NCI-H1694 (cell line): Measurements from ENCODE around the gene MYRIP.
A peak's percentile ranks its signal among the peaks of the same experiment; 100 is the strongest.

Experiments used
- DNase-seq: peaks from one replicate; lab custom pipeline; 2025; lab: John Stamatoyannopoulos, UW

MYRIP gene

GRCh38 chr3:40291471-40291870 is 482.1 kb downstream of the MYRIP start:
- DNase-seq = no peak

GRCh38 chr3:40292637-40293349 is 483.4 kb downstream of the MYRIP start:
- no peak for DNase-seq

DNA sequence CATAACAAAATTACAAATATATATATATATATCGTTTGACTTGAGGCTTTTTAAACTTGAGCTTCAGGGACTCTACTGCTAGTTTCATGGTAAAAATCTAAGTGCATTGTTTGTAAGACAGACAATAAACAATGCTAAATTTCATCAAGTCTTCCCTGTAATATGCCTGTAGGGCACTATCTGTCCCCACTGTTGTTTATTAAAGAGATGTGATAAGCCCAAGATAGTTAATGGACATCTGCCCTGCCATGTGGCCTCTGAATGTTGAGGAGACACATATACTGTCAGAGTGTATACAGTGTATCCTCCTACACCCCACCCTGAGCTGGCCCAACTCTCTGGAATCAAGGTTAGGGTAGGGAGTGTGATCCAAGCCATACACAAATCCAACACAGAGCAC is 485.0 kb downstream of the MYRIP start:
- DNase-seq = no peak

- no peak for DNase-seq
These were observed 488.7 kb downstream of the MYRIP start for GRCh38 chr3:40298075-40298474.

GRCh38 chr3:40299130-40299720 is 489.8 kb downstream of the MYRIP start:
- no peak for DNase-seq

DNA sequence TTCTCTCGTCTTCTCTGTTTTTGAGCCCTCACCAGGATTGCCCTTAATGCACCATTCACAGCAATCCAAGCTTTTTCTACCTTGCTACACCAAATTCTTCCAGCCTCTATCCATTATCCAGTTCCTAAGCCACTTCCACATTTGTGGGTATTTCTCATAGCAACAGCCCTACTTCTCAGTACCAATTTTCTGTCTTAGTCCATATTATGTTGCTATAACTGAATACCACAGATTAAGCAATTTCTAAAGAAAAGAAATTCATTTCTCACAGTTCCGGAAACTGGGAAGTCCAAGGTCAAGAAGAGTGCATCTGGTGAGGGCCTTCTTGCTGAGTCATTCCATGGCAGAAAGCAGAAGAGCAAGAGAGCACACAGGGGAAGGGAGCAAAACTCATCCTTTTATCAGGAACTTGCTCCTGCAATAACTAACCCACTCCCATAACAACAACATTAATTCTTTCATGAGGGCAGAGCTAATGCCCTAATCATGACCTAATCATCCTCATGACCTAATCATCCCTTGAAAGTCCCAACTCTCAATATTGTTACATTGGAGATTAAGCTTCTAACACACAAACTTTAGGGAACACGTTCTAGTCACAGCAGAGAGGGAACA is 490.4 kb downstream of the MYRIP start:
- DNase-seq = no peak

GRCh38 chr3:40302784-40303183 is 493.4 kb downstream of the MYRIP start:
- no peak for DNase-seq

GRCh38 chr3:40304352-40304751 is 494.9 kb downstream of the MYRIP start:
- no peak for DNase-seq

DNA sequence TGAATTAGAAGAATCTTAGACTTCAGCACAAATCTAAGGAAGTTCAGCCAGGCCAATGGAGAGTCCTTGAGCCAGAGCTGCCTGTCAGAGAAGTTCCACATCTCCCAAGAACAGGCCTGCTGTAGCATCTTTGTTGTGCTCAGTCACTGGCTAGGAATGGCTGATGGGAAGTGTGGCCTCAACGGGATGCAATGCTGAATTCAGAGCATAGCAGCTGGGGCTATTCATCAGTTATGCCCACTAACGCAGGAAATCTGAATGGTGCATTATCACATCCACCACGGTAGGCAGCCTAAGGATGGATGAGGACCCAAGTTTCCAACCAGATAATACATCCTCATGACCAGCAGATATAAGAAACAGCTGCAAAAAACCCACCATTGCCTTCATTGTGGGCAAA is 496.9 kb downstream of the MYRIP start:
- no peak for DNase-seq

- DNase-seq = no peak
These were observed 497.8 kb downstream of the MYRIP start for GRCh38 chr3:40307176-40307575.

GRCh38 chr3:40308725-40309417 is 499.5 kb downstream of the MYRIP start:
- DNase-seq = no peak

GRCh38 chr3:40309418-40309924 is 500.1 kb downstream of the MYRIP start, which contains the start of gene EIF1B:
EIF1B (plus strand) TSS chr3:40309707; CDS start chr3:40309942, 235 bp downstream.
- DNase-seq = peak; percentile 64
